HCT116 (cell line): ENCODE measurements around the gene PARVB. TPM values are rescaled to one million over a fixed set of nuclear protein-coding genes. Genes with fewer than 3 reads are reported as not detected.

ENCODE experiments used
- ATAC-seq: fragments of 200-7000 bp; cut with Tn5 transposase; 2 replicates; pipeline ENCODE4 v1.9.1; 2020; ENCODE audit warnings: mild to moderate bottlenecking, moderate library complexity
- BruUV-seq: library from RNA; stranded (reverse); fragments of 400-500 nt; replicated peaks from 2 replicates; lab custom pipeline; 2021; lab: Mats Ljungman, UMichigan
- CTCF ChIA-PET: fragments of 300-600 bp; sonication (Branson Sonifier 250); formaldehyde crosslinking; loops from one replicate; lab custom pipeline; 2021; ENCODE audit warnings: antibody characterized with exemption; lab: Charles Lee
- POLR2A ChIA-PET: fragments of 300-600, 350-600 bp; sonication (Branson Sonifier 250); formaldehyde crosslinking; loops from one replicate; lab custom pipeline; 2021; ENCODE audit warnings: antibody characterized with exemption; lab: Charles Lee
- RAD21 ChIA-PET, 2 experiments: fragments of 300-600 bp; sonication (Branson Sonifier 250); formaldehyde crosslinking; loops; one replicate each; lab custom pipeline; 2023; ENCODE audit warnings: low total read pairs in 2 of 2; ENCODE audit not compliant: uncharacterized antibody in 2 of 2, unreplicated experiment in 2 of 2, low non-redundant PET in 1 of 2; lab: Charles Lee
- DNase-seq: peaks from one replicate; pipeline ENCODE4 v3.0.0-alpha.2; 2010; ENCODE audit warnings: low read depth, low spot score
- H2AFZ ChIP-seq: fragments of 200-600 bp; shearing (Covaris generic), sonication (generic); 2 replicates; pipeline ENCODE4 v1.6.1; 2017; ENCODE audit warnings: low read depth, mixed run types, mixed read lengths, antibody characterized with exemption, low read length; ENCODE audit not compliant: poor library complexity, severe bottlenecking
- H3K27ac ChIP-seq: 2 replicates; pipeline ENCODE4 v1.5.1; 2012; ENCODE audit warnings: low read depth, low read length
- H3K27me3 ChIP-seq: fragments of 200-600 bp; sonication (generic); 2 replicates; pipeline ENCODE4 v1.6.1; 2016; ENCODE audit warnings: mixed run types, low read length, mixed read lengths; ENCODE audit not compliant: insufficient read depth
- H3K36me3 ChIP-seq, 2 experiments: fragments of 200-500 bp in 1 of 2; fragments of 200-600 bp in 1 of 2; sonication (Bioruptor generic) in 1 of 2; sonication (generic) in 1 of 2; 2 replicates each; pipeline versions ENCODE4 v1.5.1 to v1.6.1; 2014 to 2016; ENCODE audit warnings: low read length in 2 of 2, inconsistent platforms in 1 of 2, mixed read lengths in 1 of 2, mixed run types in 1 of 2; ENCODE audit not compliant: insufficient read depth in 2 of 2, control insufficient read depth in 1 of 2
- H3K4me1 ChIP-seq, 2 experiments: fragments of 200-600 bp in 1 of 2; sonication (generic) in 1 of 2; 2 replicates each; pipeline versions ENCODE4 v1.5.1 to v1.6.1; 2012 to 2017; ENCODE audit warnings: low read length in 2 of 2, inconsistent platforms in 1 of 2, mild to moderate bottlenecking in 1 of 2, mixed read lengths in 1 of 2, mixed run types in 1 of 2, moderate library complexity in 1 of 2; ENCODE audit not compliant: insufficient read depth in 2 of 2, control insufficient read depth in 1 of 2
- H3K4me2 ChIP-seq: fragments of 200-600 bp; sonication (generic); 2 replicates; pipeline ENCODE4 v1.6.1; 2017; ENCODE audit warnings: mixed run types, low read length, mixed read lengths
- H3K4me3 ChIP-seq, 2 experiments: fragments of 200-600 bp in 1 of 2; sonication (generic) in 1 of 2; replicated peaks in 1 of 2; 2 replicates each; pipeline ENCODE4 v1.5.1; 2011 to 2016; ENCODE audit warnings: low read length in 2 of 2, control low read depth in 1 of 2, low read depth in 1 of 2, mild to moderate bottlenecking in 1 of 2, mixed read lengths in 1 of 2, mixed run types in 1 of 2
- H3K79me2 ChIP-seq: fragments of 200-600 bp; sonication (generic); 2 replicates; pipeline ENCODE4 v1.6.1; 2017; ENCODE audit warnings: mild to moderate bottlenecking, mixed run types, low read length, moderate library complexity, mixed read lengths; ENCODE audit not compliant: insufficient read depth
- H3K9ac ChIP-seq: fragments of 200-600 bp; sonication (generic); 2 replicates; pipeline ENCODE4 v1.6.1; 2016; ENCODE audit warnings: low read length, mixed read lengths
- H3K9me2 ChIP-seq: fragments of 200-600 bp; sonication (generic), shearing (Covaris generic); 2 replicates; pipeline ENCODE4 v1.6.1; 2017; ENCODE audit warnings: mixed run types, mild to moderate bottlenecking, moderate library complexity; ENCODE audit not compliant: insufficient read depth
- H3K9me3 ChIP-seq, 2 experiments: fragments of 200-500 bp in 1 of 2; fragments of 200-600 bp in 1 of 2; sonication (Bioruptor generic) in 1 of 2; sonication (generic) in 1 of 2; 2 replicates each; pipeline ENCODE4 v1.6.1; 2014 to 2017; ENCODE audit warnings: low read length in 2 of 2, mixed read lengths in 2 of 2, inconsistent platforms in 1 of 2, low read depth in 1 of 2, mild to moderate bottlenecking in 1 of 2, mixed run types in 1 of 2, moderate library complexity in 1 of 2; ENCODE audit not compliant: control insufficient read depth in 1 of 2, insufficient read depth in 1 of 2
- H4K20me1 ChIP-seq: fragments of 200-600 bp; sonication (generic), shearing (Covaris generic); 2 replicates; pipeline ENCODE4 v1.6.1; 2017; ENCODE audit warnings: mixed run types, mild to moderate bottlenecking, moderate library complexity; ENCODE audit not compliant: insufficient read depth
- CEBPB ChIP-seq: IDR thresholded peaks from 2 replicates; pipeline ENCODE4 v1.6.1; 2012; ENCODE audit warnings: low read depth
- EGR1 ChIP-seq: IDR thresholded peaks from 2 replicates; pipeline ENCODE4 v1.6.1; 2012; ENCODE audit warnings: low read depth
- EZH2 ChIP-seq: fragments of 200-600 bp; sonication (generic); IDR thresholded peaks from 2 replicates; pipeline ENCODE4 v1.6.1; 2017; ENCODE audit warnings: antibody characterized with exemption, mixed run types
- FOSL1 ChIP-seq: IDR thresholded peaks from 2 replicates; pipeline ENCODE4 v1.6.1; 2012; ENCODE audit warnings: low read depth
- JUND ChIP-seq: IDR thresholded peaks from 2 replicates; pipeline ENCODE4 v1.6.1; 2012
- POLR2A ChIP-seq: IDR thresholded peaks from 2 replicates; pipeline ENCODE4 v1.7.0; 2011; ENCODE audit warnings: borderline replicate concordance; ENCODE audit not compliant: insufficient read depth, insufficient read length; ENCODE audit errors: extremely low read depth
- POLR2AphosphoS5 ChIP-seq: IDR thresholded peaks from 2 replicates; pipeline ENCODE4 v1.6.1; 2011; ENCODE audit warnings: mild to moderate bottlenecking, low read depth, low read length, moderate library complexity
- REST ChIP-seq: IDR thresholded peaks from 2 replicates; pipeline ENCODE4 v1.6.1; 2012; ENCODE audit warnings: low read depth
- TCF7L2 ChIP-seq: IDR thresholded peaks from 2 replicates; pipeline ENCODE4 v1.7.0; 2011; ENCODE audit warnings: borderline replicate concordance, inconsistent platforms; ENCODE audit not compliant: insufficient read depth, insufficient read length; ENCODE audit errors: extremely low read depth
- ZNF274 ChIP-seq: fragments of 200-500 bp; sonication (Bioruptor generic); IDR thresholded peaks from 2 replicates; pipeline ENCODE4 v1.6.1; 2014; ENCODE audit warnings: mild to moderate bottlenecking, low read depth, low read length, inconsistent platforms
- intact Hi-C: fragments of 100-400 bp; cut with micrococcal nuclease; formaldehyde crosslinking; loops from 2 replicates; pipeline ENCODE4 v1.10.0; 2022
- total RNA-seq: library from RNA; stranded (reverse); gene quantifications from one replicate; pipeline ENCODE4 v1.2.1, GENCODE V29; 2021; ENCODE audit not compliant: unreplicated experiment

Gene PARVB
- total RNA-seq, 1 experiment from 2014 or later, result 21.4 TPM

GRCh38 chr22:44188316-44188715 is 164.2 kb downstream of the PARVB start:
- ChIA-PET POLR2A (no interaction called here), CTCF (no interaction called here), RAD21 (no interaction called here)
- Histone ChIP-seq H2AFZ (no peak overlapping the region), H3K27ac (no peak overlapping the region), H3K79me2 (no peaks in the 10 kb centered on the region), H3K9me2 (no peaks in the 10 kb centered on the region), H4K20me1 (no peaks in the 10 kb centered on the region), H3K4me1 (peaks cover 2 to 14% of the 10 kb centered on the region in 2 experiments; a peak in 3 of 4 replicates), H3K9ac (no peak overlapping the region), H3K4me2 (no peak overlapping the region), H3K4me3 (no peak overlapping the region), H3K27me3 (peaks cover 7% of the 10 kb centered on the region; the same call in 1 of the 2 replicates), H3K36me3 (no peaks in the 10 kb centered on the region), H3K9me3 (no peaks in the 10 kb centered on the region)
- DNase-seq (no peak), ATAC-seq (no peak)
- no peak for TF ChIP-seq ZNF274
- no peak for TF ChIP-seq JUND
- no peak for TF ChIP-seq EZH2
- no peak for TF ChIP-seq POLR2AphosphoS5
- TF ChIP-seq CEBPB, result no peak
- no peak for TF ChIP-seq FOSL1
- no peak for TF ChIP-seq TCF7L2
- TF ChIP-seq REST, result no peak
- no peak for TF ChIP-seq EGR1
- TF ChIP-seq POLR2A, result no peak
- BruUV-seq, result no TSS peak
- intact Hi-C loops, result no loop called here
